Stimulated activated CD8-positive, alpha-beta memory T cell treated with anti-CD3 and anti-CD28 coated beads, Interleukin-12 subunit alpha, Interleukin-12 subunit beta, amount 100 ng/mL, for 1 hour (primary cell): Measurements from ENCODE around the gene RARB.

ENCODE experiments used
- DNase-seq: peaks from one replicate; pipeline ENCODE4 v3.0.0-alpha.2; 2020; ENCODE audit warnings: low read depth

Gene RARB

GRCh38 chr3:25554376-25554775 lies 126.3 kb downstream of the RARB start:
- DNase-seq, result no peak

DNA sequence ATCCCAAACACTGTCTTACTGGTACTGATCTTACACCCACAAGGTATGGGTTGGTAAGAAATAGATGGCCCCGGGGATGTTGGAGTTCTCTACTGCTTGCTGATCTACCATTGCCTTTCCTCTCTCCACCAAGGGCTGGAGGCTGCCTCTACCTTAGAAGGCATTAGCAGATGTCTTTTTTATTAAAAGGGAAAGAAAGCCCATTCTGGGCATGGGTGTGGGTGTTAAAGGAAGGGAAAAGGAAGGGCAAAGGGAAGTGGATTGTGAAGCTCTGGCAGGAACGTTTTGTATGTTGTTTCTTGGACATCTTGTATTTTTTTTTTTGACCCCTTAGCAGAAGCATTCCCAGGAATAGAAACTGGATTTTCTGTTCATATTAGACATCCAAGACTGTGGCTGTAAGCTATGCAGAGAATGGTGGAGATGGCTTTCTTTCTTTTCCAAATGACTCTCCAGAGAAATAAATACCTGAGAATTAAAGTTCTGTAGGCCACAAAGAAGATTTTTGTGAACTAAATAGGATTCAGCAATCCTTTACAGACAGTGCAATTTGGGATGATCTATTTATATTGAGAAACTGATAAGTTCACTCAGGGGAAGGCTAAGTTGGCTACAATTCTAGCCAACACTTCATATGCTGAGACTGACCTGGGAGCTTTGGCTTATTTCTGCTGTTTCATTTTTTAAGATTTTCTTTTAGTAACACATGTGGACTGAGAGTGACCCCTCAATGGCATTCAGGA lies 127.8 kb downstream of the RARB start:
- no peak for DNase-seq

DNA sequence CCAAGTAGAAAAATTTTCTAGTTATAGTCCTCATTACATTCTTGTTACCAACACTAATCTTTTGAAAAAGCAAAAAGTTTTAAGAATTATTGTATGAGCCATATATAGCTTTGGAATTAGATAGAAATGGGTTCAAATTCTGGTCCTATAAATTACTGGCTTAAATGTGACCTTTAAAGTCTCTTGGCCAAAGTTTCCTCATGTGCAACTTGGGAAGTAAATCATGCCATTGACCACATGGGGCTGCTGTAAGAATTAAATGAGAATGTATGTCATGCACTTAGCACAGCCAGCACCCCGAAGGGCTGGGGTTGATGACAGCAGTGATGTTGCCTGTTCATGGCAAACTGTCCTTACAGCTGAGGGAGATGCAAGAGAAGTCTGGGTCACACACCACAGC lies 128.4 kb downstream of the RARB start:
- DNase-seq, result no peak

DNA sequence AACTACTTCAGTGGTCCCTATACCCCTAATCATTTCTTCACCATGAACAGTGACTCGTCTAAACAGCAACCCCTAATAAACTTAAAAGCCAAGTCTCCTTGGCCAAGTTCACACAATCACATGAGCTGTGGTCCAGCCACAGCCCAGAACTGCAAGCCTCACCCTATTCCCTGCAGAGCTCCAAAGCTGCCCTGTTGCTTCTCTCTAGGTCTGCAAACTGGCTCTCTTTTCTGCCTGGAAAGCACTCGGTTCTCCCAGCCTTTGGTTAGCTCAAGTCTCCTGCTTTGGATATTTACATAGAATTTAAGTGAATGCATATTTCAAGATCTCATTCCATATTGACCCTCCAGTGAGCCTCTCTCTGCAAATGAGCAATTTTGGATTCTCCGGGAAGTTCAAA lies 129.6 kb downstream of the RARB start:
- no peak for DNase-seq

DNA sequence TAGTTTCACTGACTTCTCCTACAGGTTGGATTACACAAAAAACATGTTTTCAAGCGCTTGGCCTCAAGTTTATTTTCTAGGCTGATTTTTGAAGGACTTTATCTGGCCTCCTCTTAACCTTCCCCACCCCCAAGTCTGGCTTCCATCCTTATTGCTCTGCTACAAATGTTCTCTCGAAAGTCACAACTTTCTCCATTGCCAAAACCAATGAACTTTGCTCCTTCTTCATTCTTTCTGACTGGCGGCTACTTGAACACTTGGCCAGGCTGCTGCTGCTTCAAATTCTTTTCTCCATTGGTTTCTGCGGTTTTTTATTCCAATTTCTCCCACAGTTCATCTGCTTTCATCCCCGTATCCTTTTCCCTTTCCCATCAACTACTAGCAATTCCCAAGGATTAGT lies 130.1 kb downstream of the RARB start:
- no peak for DNase-seq

GRCh38 chr3:25558796-25559195 lies 130.7 kb downstream of the RARB start:
- DNase-seq, result no peak

DNA sequence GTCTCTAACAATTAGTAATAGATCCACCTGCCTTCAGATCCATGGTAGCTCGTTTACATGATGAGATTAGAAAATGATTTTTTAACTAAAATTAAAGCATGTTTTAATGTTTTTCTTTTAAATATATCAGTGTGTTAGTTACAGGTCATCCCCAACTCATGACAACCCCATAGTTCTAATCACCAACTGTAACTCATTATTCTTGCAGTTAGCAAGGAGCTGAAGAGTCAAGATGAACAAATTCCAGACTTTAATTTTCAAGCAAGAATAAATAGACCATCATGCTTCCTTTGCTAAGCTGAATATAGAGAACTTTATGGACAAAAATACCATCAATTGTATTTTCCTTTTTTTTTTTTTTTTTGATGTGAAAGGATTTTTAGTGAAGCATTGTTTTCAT lies 135.5 kb downstream of the RARB start:
- no peak for DNase-seq

GRCh38 chr3:25564075-25564474 lies 136.0 kb downstream of the RARB start:
- DNase-seq, result no peak

DNA sequence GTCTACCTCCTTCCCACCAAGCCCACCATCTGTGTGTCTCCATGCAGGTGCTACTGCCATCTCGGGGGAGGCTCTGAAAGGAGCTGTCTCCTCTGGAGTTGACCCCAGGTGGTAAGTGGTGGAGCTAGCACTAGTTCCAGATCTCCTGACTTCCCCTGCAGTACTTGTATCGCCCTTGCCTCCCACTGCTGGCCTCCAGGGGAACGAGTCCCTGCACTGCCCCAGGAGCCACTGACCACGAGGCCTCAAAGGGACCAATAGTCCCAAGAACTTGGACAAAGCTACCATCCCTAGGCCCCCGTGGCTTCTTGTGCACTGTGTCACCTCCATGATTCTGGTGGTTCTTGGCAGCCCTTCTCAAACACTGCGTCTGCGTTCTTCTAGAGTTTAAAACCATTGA lies 137.7 kb downstream of the RARB start:
- no peak for DNase-seq

- DNase-seq, result no peak
Measured at GRCh38 chr3:25566358-25566920, 138.4 kb downstream of the RARB start.

DNA sequence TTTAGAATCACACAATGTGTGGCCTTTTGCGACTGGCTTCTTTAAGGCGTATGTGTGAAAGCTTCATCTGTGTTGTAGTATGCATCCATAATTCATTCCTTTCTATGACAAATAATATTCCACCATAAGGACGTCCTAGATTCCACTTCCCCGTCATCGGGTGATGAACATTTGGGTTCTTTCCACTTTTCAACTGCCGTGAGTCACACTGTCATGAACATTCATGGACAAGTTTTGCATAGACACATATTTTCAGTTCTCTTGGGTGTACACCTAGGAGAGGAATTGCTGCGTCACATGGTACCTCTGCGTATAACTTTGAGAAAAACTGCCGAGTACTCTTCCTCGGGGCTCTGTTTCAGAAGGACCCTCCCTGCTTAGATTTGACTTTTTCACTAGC lies 139.3 kb downstream of the RARB start:
- DNase-seq, result no peak

GRCh38 chr3:25567806-25568524 lies 139.9 kb downstream of the RARB start:
- no peak for DNase-seq

GRCh38 chr3:25568525-25569078 lies 140.5 kb downstream of the RARB start:
- no peak for DNase-seq

GRCh38 chr3:25571285-25571684 lies 143.2 kb downstream of the RARB start:
- no peak for DNase-seq

GRCh38 chr3:25572336-25572735 lies 144.3 kb downstream of the RARB start:
- no peak for DNase-seq

DNA sequence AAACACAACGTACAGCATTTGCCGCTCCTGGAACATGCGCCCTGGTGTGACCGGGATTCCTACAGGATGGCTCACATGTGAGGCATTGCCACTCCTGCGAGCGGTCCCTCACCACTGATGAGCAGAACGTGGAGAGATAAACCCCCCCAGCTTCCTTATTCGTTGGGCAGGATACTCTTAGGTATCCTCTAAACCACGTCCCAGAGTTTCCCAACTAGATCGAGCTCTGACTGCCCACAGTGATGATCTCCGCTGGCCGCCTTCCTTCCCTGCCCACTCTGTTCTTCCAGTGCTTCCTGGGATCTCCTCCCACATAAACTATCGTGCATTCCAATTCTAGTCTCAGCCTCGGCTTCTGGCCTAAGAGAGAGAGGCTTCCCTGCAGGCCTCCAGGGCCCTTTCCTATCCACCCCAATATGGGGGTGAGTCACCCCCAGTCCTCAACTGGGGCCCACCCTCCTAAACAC lies 144.9 kb downstream of the RARB start:
- no peak for DNase-seq

DNA sequence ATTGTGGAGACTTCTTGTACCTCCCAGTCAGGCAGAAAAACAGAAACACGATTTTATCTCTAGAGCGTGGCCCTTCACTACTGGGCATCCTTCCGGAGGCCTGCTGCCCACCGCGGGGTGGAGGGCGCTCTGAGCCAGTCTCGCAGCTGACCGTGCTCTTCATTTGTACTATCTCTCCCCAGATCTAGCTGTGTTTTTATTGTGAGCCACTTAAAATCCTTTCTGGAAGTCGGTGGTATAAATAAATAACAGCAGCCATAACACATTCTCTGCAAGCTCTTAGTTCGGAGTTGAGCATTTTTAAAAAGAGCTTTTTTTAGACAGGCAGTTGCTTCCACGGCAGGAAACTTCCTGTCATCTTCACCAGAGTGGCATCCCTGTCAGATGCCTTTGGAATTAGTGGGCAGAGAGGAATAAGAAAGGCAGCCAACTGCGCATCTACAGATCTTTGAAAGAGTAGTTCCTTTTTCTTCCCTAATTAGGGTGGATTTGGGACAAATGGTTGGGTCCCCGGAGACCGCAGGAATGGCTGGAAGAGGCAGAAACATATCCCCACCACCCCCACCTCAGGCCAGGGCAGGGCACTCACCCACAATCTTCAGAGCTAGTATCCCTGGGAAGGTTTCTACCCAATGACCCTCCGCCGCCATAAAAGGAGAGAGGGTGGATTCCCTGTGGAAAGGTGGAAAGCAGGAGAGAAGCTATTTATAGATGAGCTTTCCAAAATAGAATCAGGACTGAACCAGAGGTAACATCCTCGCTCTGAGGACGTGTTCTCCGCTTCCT lies 145.5 kb downstream of the RARB start:
- DNase-seq, result no peak

- no peak for DNase-seq
Measured at GRCh38 chr3:25574172-25574765, 146.2 kb downstream of the RARB start.

GRCh38 chr3:25575001-25575400 lies 146.9 kb downstream of the RARB start:
- DNase-seq, result no peak

GRCh38 chr3:25576146-25576545 lies 148.1 kb downstream of the RARB start:
- no peak for DNase-seq

DNA sequence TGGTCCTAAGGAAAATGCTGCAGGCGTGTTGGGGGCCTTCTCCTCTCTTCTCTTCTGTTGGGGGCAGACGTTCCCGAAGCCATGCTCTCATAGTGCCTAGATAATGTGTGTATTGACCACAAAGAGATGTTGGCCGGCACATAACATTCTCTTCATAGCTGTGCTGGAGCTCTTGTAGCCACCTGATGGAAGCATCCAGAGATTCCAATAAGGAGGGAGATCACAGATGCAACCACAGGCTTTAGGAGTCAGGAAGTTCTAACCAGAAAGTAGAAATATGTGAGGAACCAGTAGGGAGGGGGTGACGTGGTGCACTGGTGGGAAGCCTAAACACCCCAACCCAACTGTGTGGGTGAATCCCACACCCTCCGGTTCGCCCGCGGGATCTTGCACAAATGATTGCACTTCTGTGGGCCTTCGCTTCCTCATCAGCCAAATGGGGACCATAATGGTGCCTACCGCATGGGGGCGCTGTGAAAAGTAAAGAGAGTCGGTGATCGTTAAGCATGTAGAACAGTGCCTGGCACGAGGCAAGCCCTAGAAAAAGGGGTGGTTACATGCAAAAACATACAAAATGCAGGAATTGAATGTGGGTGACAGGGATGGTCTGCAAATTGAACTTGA lies 148.9 kb downstream of the RARB start:
- no peak for DNase-seq
